GM19351 (cell line): ENCODE data around the gene GADD45B.
"Not testable (repeated sequence)": the region's sequence is repeated elsewhere in the genome, so short reads cannot be mapped to it uniquely, and the experiment has no call there.

Experiments
- ATAC-seq: cut with Tn5 transposase; IDR thresholded peaks from one replicate; pipeline ENCODE4 v1.9.1; 2021; ENCODE audit warnings: mild to moderate bottlenecking, moderate library complexity; ENCODE audit not compliant: unreplicated experiment

GADD45B gene

GRCh38 chr19:2512523-2513431, 36.9 kb downstream of the GADD45B start:
- no peak for ATAC-seq

DNA sequence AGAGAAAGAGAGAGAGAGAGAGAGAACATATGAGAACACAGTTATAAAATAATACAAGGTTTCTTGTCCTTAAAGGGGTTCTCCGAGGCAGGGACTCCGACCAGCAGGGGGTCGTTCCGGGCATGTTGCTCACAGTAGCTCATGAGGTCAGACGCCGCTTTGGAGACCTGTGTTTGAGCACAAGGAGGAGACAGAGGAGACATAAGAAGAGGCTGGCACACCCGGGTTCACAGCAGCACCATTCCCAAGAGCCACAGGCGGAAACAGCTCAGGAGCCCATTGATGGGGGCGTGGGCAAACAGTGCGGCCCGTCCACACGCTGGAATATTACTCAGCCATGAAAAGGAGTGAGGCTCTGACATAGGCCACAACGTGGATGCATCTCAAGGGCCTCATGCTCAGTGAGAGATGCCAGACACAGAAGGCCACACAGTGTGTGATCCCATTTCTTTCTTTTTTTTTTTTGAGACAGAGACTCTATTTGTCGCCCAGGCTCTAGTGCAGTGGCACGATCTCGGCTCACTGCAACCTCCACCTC, 39.1 kb downstream of the GADD45B start:
- ATAC-seq = no peak

DNA sequence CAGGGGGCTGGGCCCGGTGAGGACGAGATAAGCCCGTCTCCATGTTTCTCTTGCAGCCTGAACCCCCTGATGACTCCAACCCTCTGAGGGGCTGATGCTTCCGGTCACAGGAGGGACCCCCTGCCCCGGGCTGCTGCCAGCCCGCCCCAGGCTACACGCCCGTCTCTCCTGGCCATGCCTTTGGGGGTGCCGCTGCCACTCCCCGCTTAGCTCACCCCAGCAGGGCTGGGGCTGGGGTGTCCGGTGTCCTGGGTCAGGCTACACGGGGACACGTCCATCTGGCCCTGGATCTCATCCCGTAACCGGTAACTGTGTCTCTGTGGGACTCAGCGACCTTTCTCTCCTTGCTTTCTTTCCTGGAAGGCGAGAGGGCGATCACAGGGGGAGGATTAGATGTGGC, 40.8 kb downstream of the GADD45B start:
- ATAC-seq = no peak

- ATAC-seq = no peak
Measured at GRCh38 chr19:2517881-2518601, 42.1 kb downstream of the GADD45B start.

- not testable (repeated sequence) for ATAC-seq
Measured at GRCh38 chr19:2518856-2519255, 42.9 kb downstream of the GADD45B start.

DNA sequence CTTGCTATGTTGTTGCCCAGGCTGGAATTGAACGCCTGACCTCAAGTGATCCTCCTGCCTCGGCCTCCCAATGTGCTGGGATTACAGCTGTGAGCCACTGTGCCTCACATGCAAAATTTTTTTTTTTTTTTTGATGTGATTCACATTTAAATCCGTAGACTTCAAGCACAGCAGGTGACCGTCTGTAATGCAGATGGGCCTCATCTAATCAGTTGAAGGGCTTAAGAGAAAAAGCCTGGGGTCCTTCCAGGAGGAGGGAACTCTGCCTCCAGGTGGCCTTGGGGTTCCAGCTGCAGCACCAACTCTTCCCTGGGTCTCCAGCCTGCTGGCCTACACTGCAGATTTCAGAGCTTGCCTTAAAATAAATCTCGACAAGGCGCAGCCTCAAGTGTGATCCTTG, 43.6 kb downstream of the GADD45B start:
- ATAC-seq = no peak

GRCh38 chr19:2523630-2524311, 47.8 kb downstream of the GADD45B start:
- no peak for ATAC-seq

DNA sequence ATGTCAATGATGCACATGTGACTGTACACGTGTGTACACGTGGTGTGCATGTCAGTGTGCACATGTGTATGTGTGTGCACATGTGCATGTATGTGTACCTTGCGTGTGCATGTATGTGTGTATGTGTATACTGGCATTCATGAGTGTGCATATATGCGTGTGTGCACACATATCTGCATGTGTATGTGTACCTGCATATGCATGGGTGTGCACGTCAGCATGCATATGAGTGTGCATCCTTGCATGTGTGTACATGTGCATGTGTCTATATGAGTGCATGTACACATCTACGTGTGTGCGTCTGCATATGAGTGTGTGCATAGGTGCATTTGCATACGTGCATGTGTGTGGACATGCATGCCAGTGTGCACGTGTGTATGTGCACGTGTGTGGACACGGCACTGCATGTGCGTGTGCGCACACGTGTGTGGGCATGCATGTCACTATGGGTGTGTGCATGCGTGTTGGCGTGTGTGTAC, 48.5 kb downstream of the GADD45B start:
- no peak for ATAC-seq

- ATAC-seq = no peak
Measured at GRCh38 chr19:2524840-2525723, 49.2 kb downstream of the GADD45B start.

GRCh38 chr19:2527171-2527570, 51.2 kb downstream of the GADD45B start:
- ATAC-seq = no peak

GRCh38 chr19:2527686-2528085, 51.8 kb downstream of the GADD45B start:
- ATAC-seq = no peak
